K562 (cell line): ENCODE results near the gene YES1. TPM values are rescaled to one million over a fixed set of nuclear protein-coding genes. Genes with fewer than 3 reads are reported as not detected.
A peak's percentile ranks its signal among the peaks of the same experiment; 100 is the strongest.

Source experiments
- POLR3A ChIP-seq: IDR thresholded peaks from 2 replicates; pipeline ENCODE4 v1.6.1; 2011; ENCODE audit warnings: borderline replicate concordance, mild to moderate bottlenecking, moderate library complexity; ENCODE audit not compliant: insufficient read length, insufficient read depth; ENCODE audit errors: extremely low read depth
- REST ChIP-seq, 2 experiments: fragments of 450-650 bp; formaldehyde crosslinking in 1 of 2; IDR thresholded peaks; 2 replicates each; pipeline versions ENCODE4 v1.4.0 to v1.6.1; 2014 to 2020; ENCODE audit warnings: mild to moderate bottlenecking in 2 of 2, borderline replicate concordance in 1 of 2, low read depth in 1 of 2
- polyA plus RNA-seq, 8 experiments: library from polyadenylated mRNA; depleted of rRNA in 4 of 8; stranded (reverse) in 5 of 8; unstranded in 3 of 8; fragments of >200 nt; fragmentation: Nextera tagmentation in 2 of 8; fragmentation: Illumina TruSeq in 1 of 8; extraction: Ambion mirVana in 2 of 8; extraction: Trizol in 1 of 8; gene quantifications; 2 replicates each; pipeline versions ENCODE4 v1.2.1 to v1.2.3, GENCODE V29; 2011 to 2014; ENCODE audit warnings: inconsistent platforms in 1 of 8, missing spikeins in 1 of 8
- total RNA-seq, 7 experiments: library from RNA; depleted of rRNA in 6 of 7; stranded (reverse); fragments of >200 nt in 6 of 7; fragmentation: Illumina TruSeq in 2 of 7; extraction: Trizol in 2 of 7; gene quantifications; 2 replicates each; pipeline versions ENCODE4 v1.2.1 to v1.2.3, GENCODE V29; 2011 to 2021; ENCODE audit warnings: low replicate concordance in 1 of 7

The YES1 gene
- total and polyA plus RNA-seq, 9 of the 15 experiments (the other 6 are each of a cell fraction or from before 2014, with no cell fraction given): 37.2 to 115 (median 77.7) TPM

- peak; percentile 91 for TF ChIP-seq REST (IDR thresholded peaks at IDR 0.05; ENCODE audit: borderline replicate concordance)
- no peak for TF ChIP-seq REST (CRISPR knock-in tag; IDR thresholded peaks at IDR 0.05; ENCODE audit: low read depth)
- peak; percentile 55 for TF ChIP-seq POLR3A
- TF ChIP-seq, all 486 proteins: peak for 64
Observed at GRCh38 chr18:741931-742512, 70.0 kb downstream of the YES1 start (continued).
